PC-3 (cell line): ENCODE data around the gene U2SURP.

Experiments used
- CTCF ChIP-seq: fragments of 300-600 bp; sonication (generic); conservative IDR thresholded peaks from 2 replicates; pipeline ENCODE4 v1.5.1; 2017; ENCODE audit warnings: antibody characterized with exemption, low read depth, mild to moderate bottlenecking, low read length
- EZH2 ChIP-seq: fragments of 300-600 bp; sonication (generic); IDR thresholded peaks from one replicate; pipeline ENCODE4 v1.6.1; 2017; ENCODE audit warnings: antibody characterized with exemption, mild to moderate bottlenecking, low read length; ENCODE audit not compliant: unreplicated experiment
- EZH2phosphoT487 ChIP-seq: fragments of 300-600 bp; sonication (generic); IDR thresholded peaks from 2 replicates; pipeline ENCODE4 v1.6.1; 2018; ENCODE audit warnings: mild to moderate bottlenecking, antibody characterized with exemption, low read length, borderline replicate concordance

- TF ChIP-seq EZH2 (no peak), EZH2phosphoT487 (no peak), CTCF (no peak)
Measured at GRCh38 chr3:142973217-142974009, 28.0 kb upstream of the U2SURP start.
